Erythroblast (primary cell): Measurements from ENCODE around the gene NWD2.

ENCODE experiments used
- GATA1 ChIP-seq: IDR thresholded peaks from 2 replicates; pipeline ENCODE4 v1.6.1; 2011; ENCODE audit warnings: low read depth, mild to moderate bottlenecking, control low read depth, low read length, moderate library complexity
- POLR2A ChIP-seq: IDR thresholded peaks from 2 replicates; pipeline ENCODE4 v1.6.1; 2011; ENCODE audit warnings: mild to moderate bottlenecking, low read length

DNA sequence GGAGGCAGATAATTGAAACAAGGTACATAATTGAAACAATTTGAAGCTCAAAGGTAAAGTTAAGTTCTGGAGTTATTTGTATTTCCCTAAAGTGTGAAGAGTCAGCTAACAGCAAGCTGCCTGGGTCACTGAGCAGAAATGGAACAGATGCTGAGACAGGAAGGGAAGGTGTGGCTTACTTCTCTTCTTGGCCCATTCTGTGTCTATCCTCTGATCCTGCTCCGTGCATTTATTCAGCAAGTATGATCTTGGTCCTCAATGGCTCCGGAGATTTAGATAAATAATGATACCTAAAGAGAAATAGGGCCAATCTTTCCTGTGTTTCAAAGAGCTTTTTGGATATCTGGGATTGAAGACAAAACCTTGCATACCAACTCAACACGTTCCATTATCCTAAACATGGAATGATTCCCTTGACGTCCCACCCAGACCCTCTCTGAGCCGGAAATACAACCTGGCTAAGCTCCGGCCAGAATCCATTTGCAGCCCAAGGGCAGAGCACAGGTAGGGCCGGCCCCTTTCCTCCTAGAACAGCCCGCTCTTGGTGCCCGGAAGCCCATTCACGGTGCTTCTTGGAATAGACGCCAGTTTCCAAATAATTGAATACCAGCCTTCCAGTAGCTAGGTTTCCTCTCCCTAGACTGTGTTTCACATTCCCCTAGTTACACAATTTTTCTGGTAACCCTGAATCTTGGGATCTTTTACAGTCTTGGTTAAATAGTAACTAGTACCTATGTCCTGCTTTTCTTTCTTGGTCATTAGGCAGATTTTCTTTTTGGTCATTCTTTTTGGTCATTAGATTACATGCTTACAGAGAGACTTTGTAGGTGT lies 211.0 kb downstream of the NWD2 start:
- TF ChIP-seq POLR2A (no peak), GATA1 (no peak)
